PC-9 (cell line): ENCODE data around the gene WDR77.

Source experiments
- CTCF ChIP-seq: fragments of 200-600 bp; sonication (generic); conservative IDR thresholded peaks from 2 replicates; pipeline ENCODE4 v1.6.1; 2017; ENCODE audit warnings: mixed run types, antibody characterized with exemption, mild to moderate bottlenecking, moderate library complexity
- EZH2 ChIP-seq: fragments of 200-600 bp; sonication (generic); IDR thresholded peaks from 2 replicates; pipeline ENCODE4 v1.8.0; 2017; ENCODE audit warnings: antibody characterized with exemption, low read depth

DNA sequence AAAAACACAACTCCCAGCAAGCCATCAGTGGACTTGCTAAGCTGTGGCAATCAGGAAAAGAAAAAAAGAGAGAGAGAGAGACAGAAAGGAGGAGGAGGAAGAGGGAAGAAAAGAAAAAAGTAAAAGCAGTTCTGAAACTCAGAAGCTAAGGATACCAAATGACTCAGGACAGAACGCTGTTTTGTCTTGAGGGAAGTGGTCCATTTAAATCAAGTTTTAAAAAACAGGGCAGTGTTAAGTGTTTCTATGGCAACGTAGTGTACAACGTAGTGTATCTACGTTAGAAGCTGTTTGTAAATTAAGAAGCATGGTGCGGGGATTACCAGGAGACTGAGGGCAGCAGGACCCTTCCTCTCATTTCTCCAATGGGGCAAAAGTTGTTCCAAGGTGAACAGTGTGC lies 48.5 kb upstream of the WDR77 start:
- TF ChIP-seq CTCF (no peak), EZH2 (no peak)
